ENCODE results near the gene BAHCC1.

The BAHCC1 gene

GRCh38 chr17:81488276-81488860 lies 93.1 kb downstream of the BAHCC1 start:
- Histone ChIP-seq H3K9ac (ENCODE audit: low read length) (peak overlapping the region; percentile 75), H3K27me3 (ENCODE audit: control insufficient read depth, insufficient read depth, low read length) (no peaks in the 10 kb centered on the region), H3K4me3 (ENCODE audit: low read length) (peak overlapping the region; percentile 73), H3K36me3 (ENCODE audit: control insufficient read depth, insufficient read depth, low read length) (no peaks in the 10 kb centered on the region), H3K4me1 (ENCODE audit: control insufficient read depth, insufficient read depth, low read length) (peaks cover 2% of the 10 kb centered on the region), H3K27ac (ENCODE audit: low read depth, low read length) (peak overlapping the region; percentile 86)

GRCh38 chr17:81489012-81489997 lies 94.0 kb downstream of the BAHCC1 start:
- no peaks in the 10 kb centered on the region for H3K4me1 ChIP-seq (ENCODE audit: control insufficient read depth, insufficient read depth, low read length)
- no peaks in the 10 kb centered on the region for H3K27me3 ChIP-seq (ENCODE audit: control insufficient read depth, insufficient read depth, low read length)
- no peaks in the 10 kb centered on the region for H3K36me3 ChIP-seq (ENCODE audit: control insufficient read depth, insufficient read depth, low read length)
- no peak overlapping the region for H3K4me3 ChIP-seq (ENCODE audit: low read length)
- no peak overlapping the region for H3K9ac ChIP-seq (ENCODE audit: low read length)
- no peak overlapping the region for H3K27ac ChIP-seq (ENCODE audit: low read depth, low read length)

DNA sequence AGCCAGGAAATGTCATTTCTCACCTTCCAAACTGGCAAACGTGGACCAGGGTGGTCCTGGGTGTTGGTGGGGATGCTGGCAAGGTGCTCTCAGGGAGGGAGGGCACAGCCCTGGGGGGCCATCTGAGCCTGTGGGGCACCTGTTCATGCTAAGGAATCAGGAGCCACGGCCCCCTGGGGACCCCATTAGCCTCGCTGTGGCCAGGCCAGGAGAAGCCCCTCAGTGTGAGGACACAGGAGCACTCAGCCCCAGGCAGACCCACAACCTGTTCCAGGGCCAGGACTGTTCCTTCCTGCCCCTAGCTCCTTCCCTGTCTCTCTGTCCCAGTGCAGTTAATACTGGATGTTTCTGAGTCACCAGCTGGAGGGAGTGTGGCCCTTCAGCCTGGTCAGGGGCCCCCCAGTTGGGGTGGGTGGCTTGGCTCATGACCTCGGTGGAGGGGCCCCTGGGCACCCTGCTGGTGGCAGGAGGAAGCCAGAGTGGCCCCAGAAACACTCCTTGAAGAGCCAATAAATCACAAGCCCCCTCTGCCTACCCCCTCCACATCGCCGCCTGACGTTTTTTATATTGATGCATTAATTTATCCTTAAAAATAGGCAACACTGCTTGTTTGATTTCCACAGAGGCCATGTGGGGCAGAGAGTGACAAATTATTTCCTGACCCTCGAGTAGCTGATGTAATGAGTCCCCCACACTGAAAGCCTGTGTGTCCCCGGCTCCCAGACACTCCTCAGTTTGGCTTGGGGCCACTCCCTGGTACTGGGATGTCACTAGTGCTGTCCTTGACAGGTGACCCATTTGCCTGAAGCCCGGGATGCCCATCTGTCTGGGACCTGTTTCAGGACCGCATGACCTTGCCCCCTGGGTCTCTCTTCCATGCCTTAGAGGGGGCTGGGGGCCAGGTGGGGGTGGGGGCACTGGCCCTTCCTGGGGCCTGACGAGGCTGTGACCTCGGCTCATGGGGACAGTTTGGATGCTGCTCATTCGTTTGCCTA lies 95.0 kb downstream of the BAHCC1 start:
- Histone ChIP-seq H3K36me3 (ENCODE audit: control insufficient read depth, insufficient read depth, low read length) (no peaks in the 10 kb centered on the region), H3K4me1 (ENCODE audit: control insufficient read depth, insufficient read depth, low read length) (no peaks in the 10 kb centered on the region), H3K27me3 (ENCODE audit: control insufficient read depth, insufficient read depth, low read length) (no peaks in the 10 kb centered on the region), H3K27ac (ENCODE audit: low read depth, low read length) (no peak overlapping the region), H3K9ac (ENCODE audit: low read length) (no peak overlapping the region), H3K4me3 (ENCODE audit: low read length) (no peak overlapping the region)

- no peak overlapping the region for H3K27ac ChIP-seq (ENCODE audit: low read depth, low read length)
- H3K9ac ChIP-seq (ENCODE audit: low read length) = no peak overlapping the region
- H3K4me1 ChIP-seq (ENCODE audit: control insufficient read depth, insufficient read depth, low read length) = no peaks in the 10 kb centered on the region
- H3K27me3 ChIP-seq (ENCODE audit: control insufficient read depth, insufficient read depth, low read length) = no peaks in the 10 kb centered on the region
- no peak overlapping the region for H3K4me3 ChIP-seq (ENCODE audit: low read length)
- H3K36me3 ChIP-seq (ENCODE audit: control insufficient read depth, insufficient read depth, low read length) = no peaks in the 10 kb centered on the region
Measured at GRCh38 chr17:81491181-81491581, 95.9 kb downstream of the BAHCC1 start.

- Histone ChIP-seq H3K36me3 (ENCODE audit: control insufficient read depth, insufficient read depth, low read length) (no peaks in the 10 kb centered on the region), H3K4me3 (ENCODE audit: low read length) (no peak overlapping the region), H3K9ac (ENCODE audit: low read length) (no peak overlapping the region), H3K4me1 (ENCODE audit: control insufficient read depth, insufficient read depth, low read length) (no peaks in the 10 kb centered on the region), H3K27ac (ENCODE audit: low read depth, low read length) (no peak overlapping the region), H3K27me3 (ENCODE audit: control insufficient read depth, insufficient read depth, low read length) (no peaks in the 10 kb centered on the region)
Measured at GRCh38 chr17:81491761-81492160, 96.5 kb downstream of the BAHCC1 start.

GRCh38 chr17:81492202-81492601 lies 96.9 kb downstream of the BAHCC1 start:
- H3K27me3 ChIP-seq (ENCODE audit: control insufficient read depth, insufficient read depth, low read length) = no peaks in the 10 kb centered on the region
- H3K27ac ChIP-seq (ENCODE audit: low read depth, low read length) = no peak overlapping the region
- no peak overlapping the region for H3K9ac ChIP-seq (ENCODE audit: low read length)
- H3K36me3 ChIP-seq (ENCODE audit: control insufficient read depth, insufficient read depth, low read length) = no peaks in the 10 kb centered on the region
- H3K4me1 ChIP-seq (ENCODE audit: control insufficient read depth, insufficient read depth, low read length) = no peaks in the 10 kb centered on the region
- H3K4me3 ChIP-seq (ENCODE audit: low read length) = no peak overlapping the region

DNA sequence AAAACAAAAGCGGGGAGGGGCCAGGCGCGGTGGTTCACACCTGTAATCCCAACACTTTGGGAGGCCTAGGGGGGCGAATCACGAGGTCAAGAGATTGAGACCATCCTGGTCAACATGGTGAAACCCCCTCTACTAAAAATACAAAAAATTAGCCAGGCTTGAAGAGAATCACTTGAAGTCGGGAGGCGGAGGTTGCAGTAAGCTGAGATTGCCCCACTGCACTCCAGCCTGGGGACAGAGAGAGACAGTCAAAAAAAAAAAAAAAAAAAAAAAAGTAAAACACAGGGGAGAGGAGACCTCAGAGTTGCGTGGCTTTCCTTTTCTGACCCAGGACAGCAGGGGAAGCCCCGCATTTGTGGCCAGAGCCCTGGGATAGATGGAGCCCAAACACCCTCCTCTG lies 97.4 kb downstream of the BAHCC1 start:
- Histone ChIP-seq H3K27me3 (ENCODE audit: control insufficient read depth, insufficient read depth, low read length) (no peaks in the 10 kb centered on the region), H3K9ac (ENCODE audit: low read length) (no peak overlapping the region), H3K4me3 (ENCODE audit: low read length) (no peak overlapping the region), H3K4me1 (ENCODE audit: control insufficient read depth, insufficient read depth, low read length) (no peaks in the 10 kb centered on the region), H3K27ac (ENCODE audit: low read depth, low read length) (no peak overlapping the region), H3K36me3 (ENCODE audit: control insufficient read depth, insufficient read depth, low read length) (no peaks in the 10 kb centered on the region)

- no peaks in the 10 kb centered on the region for H3K4me1 ChIP-seq (ENCODE audit: control insufficient read depth, insufficient read depth, low read length)
- H3K27me3 ChIP-seq (ENCODE audit: control insufficient read depth, insufficient read depth, low read length) = no peaks in the 10 kb centered on the region
- no peak overlapping the region for H3K27ac ChIP-seq (ENCODE audit: low read depth, low read length)
- H3K4me3 ChIP-seq (ENCODE audit: low read length) = no peak overlapping the region
- H3K9ac ChIP-seq (ENCODE audit: low read length) = no peak overlapping the region
- H3K36me3 ChIP-seq (ENCODE audit: control insufficient read depth, insufficient read depth, low read length) = no peaks in the 10 kb centered on the region
Measured at GRCh38 chr17:81493198-81494038, 98.2 kb downstream of the BAHCC1 start.

- Histone ChIP-seq H3K9ac (ENCODE audit: low read length) (no peak overlapping the region), H3K27ac (ENCODE audit: low read depth, low read length) (no peak overlapping the region), H3K4me1 (ENCODE audit: control insufficient read depth, insufficient read depth, low read length) (no peaks in the 10 kb centered on the region), H3K27me3 (ENCODE audit: control insufficient read depth, insufficient read depth, low read length) (no peaks in the 10 kb centered on the region), H3K4me3 (ENCODE audit: low read length) (no peak overlapping the region), H3K36me3 (ENCODE audit: control insufficient read depth, insufficient read depth, low read length) (no peaks in the 10 kb centered on the region)
Measured at GRCh38 chr17:81494626-81495377, 99.5 kb downstream of the BAHCC1 start.

DNA sequence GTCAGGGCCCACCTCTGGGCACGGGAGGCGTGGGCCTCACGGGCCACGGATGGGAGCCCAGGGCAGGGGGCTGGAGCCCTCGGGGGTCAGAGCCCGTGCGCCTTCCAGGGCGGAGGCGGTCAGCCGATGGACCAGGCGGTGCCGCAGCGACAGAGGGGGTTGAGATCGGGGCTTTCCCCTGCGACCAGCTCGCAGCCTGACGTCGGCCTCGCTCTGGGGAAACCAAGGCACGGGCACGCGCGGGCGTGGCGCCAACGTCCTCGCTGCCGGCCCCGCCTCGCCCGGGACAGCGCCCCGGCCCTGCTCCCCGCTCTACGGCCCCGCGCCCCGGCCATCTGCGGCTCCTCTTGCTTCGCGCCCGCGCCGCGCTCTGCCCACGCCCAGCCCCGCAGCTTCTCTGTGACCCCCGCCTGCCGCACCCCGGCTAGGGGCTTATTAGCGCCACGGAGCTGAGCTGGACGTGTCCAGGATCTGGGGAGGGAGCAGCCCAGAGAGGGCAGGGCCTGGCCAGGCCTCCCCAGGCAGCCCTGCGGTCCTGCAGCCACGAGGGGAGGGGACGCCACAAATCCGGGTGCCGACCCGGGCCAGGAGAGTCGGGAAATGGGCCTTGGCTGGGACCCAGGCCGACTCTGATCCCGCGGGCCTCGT lies 103.8 kb downstream of the BAHCC1 start:
- Histone ChIP-seq H3K9ac (ENCODE audit: low read length) (no peak overlapping the region), H3K27me3 (ENCODE audit: control insufficient read depth, insufficient read depth, low read length) (no peaks in the 10 kb centered on the region), H3K27ac (ENCODE audit: low read depth, low read length) (no peak overlapping the region), H3K4me3 (ENCODE audit: low read length) (no peak overlapping the region), H3K4me1 (ENCODE audit: control insufficient read depth, insufficient read depth, low read length) (no peaks in the 10 kb centered on the region), H3K36me3 (ENCODE audit: control insufficient read depth, insufficient read depth, low read length) (no peaks in the 10 kb centered on the region)

GRCh38 chr17:81499601-81499970 lies 104.3 kb downstream of the BAHCC1 start:
- H3K27me3 ChIP-seq (ENCODE audit: control insufficient read depth, insufficient read depth, low read length) = no peaks in the 10 kb centered on the region
- H3K9ac ChIP-seq (ENCODE audit: low read length) = no peak overlapping the region
- no peaks in the 10 kb centered on the region for H3K4me1 ChIP-seq (ENCODE audit: control insufficient read depth, insufficient read depth, low read length)
- H3K36me3 ChIP-seq (ENCODE audit: control insufficient read depth, insufficient read depth, low read length) = no peaks in the 10 kb centered on the region
- no peak overlapping the region for H3K4me3 ChIP-seq (ENCODE audit: low read length)
- H3K27ac ChIP-seq (ENCODE audit: low read depth, low read length) = no peak overlapping the region

Measured in rectal smooth muscle tissue (tissue), 1 donor.